Nephron progenitor cell (in vitro differentiated cells): Measurements from ENCODE around the gene FIGLA.
A peak's percentile ranks its signal among the peaks of the same experiment; 100 is the strongest.

ENCODE experiments used
- DNase-seq: peaks from one replicate; pipeline ENCODE4 v3.0.0; 2021
- H3K27ac Mint-ChIP-seq: 2 replicates; pipeline ENCODE4 v1.8.0; 2021; ENCODE audit warnings: mild to moderate bottlenecking, moderate library complexity, mixed read lengths
- H3K27me3 Mint-ChIP-seq: 2 replicates; pipeline ENCODE4 v1.8.0; 2021; ENCODE audit warnings: mild to moderate bottlenecking, low read depth, mixed read lengths; ENCODE audit not compliant: poor library complexity
- H3K36me3 Mint-ChIP-seq: 2 replicates; pipeline ENCODE4 v1.8.0; 2021; ENCODE audit warnings: low read depth, mixed read lengths
- H3K4me1 Mint-ChIP-seq: 2 replicates; pipeline ENCODE4 v1.8.0; 2021; ENCODE audit warnings: mixed read lengths
- H3K4me3 Mint-ChIP-seq: 2 replicates; pipeline ENCODE4 v1.8.0; 2021; ENCODE audit warnings: mild to moderate bottlenecking, moderate library complexity, mixed read lengths
- H3K9me3 Mint-ChIP-seq: 2 replicates; pipeline ENCODE4 v1.8.0; 2021; ENCODE audit warnings: mild to moderate bottlenecking, moderate library complexity, mixed read lengths
- CTCF ChIP-seq: fragments of 200-600 bp; sonication (generic); IDR thresholded peaks from 2 replicates; pipeline ENCODE4 v1.5.0; 2021; ENCODE audit warnings: antibody characterized with exemption

Gene FIGLA

GRCh38 chr2:70767699-70768589 is 22.5 kb downstream of the FIGLA start, which contains the start of gene ADD2:
Gene ADD2, minus strand, starts transcription at chr2:70768200. Its CDS starts 61,792 bp downstream, at chr2:70706408.
- DNase-seq = peak; percentile 75
- Mint-ChIP-seq H3K36me3 (no peaks in the 10 kb centered on the region), H3K9me3 (no peaks in the 10 kb centered on the region), H3K4me1 (peaks cover 28% of the 10 kb centered on the region), H3K4me3 (peak within 1 kb of the TSS; percentile 91), H3K27ac (no peak within 1 kb of the TSS), H3K27me3 (peaks cover 28% of the 10 kb centered on the region)
- no peak for TF ChIP-seq CTCF

GRCh38 chr2:70767079-70767698 is 23.3 kb downstream of the FIGLA start:
- no peak for TF ChIP-seq CTCF
- no peak overlapping the region for H3K27ac Mint-ChIP-seq
- peaks cover 28% of the 10 kb centered on the region for H3K4me1 Mint-ChIP-seq
- DNase-seq = peak; percentile 67
- peak overlapping the region; percentile 91 for H3K4me3 Mint-ChIP-seq
- H3K27me3 Mint-ChIP-seq = peaks cover 26% of the 10 kb centered on the region
- H3K9me3 Mint-ChIP-seq = no peaks in the 10 kb centered on the region
- H3K36me3 Mint-ChIP-seq = peaks cover under 1% of the 10 kb centered on the region

GRCh38 chr2:70766357-70767078 is 23.9 kb downstream of the FIGLA start:
- Mint-ChIP-seq H3K27me3 (peaks cover 26% of the 10 kb centered on the region), H3K4me1 (peaks cover 28% of the 10 kb centered on the region), H3K9me3 (no peaks in the 10 kb centered on the region), H3K36me3 (peaks cover 5% of the 10 kb centered on the region), H3K27ac (no peak overlapping the region), H3K4me3 (peak overlapping the region; percentile 87)
- no peak for DNase-seq
- TF ChIP-seq CTCF = no peak

- Mint-ChIP-seq H3K4me1 (peaks cover 28% of the 10 kb centered on the region), H3K36me3 (peaks cover 5% of the 10 kb centered on the region)
These were observed 24.9 kb downstream of the FIGLA start for GRCh38 chr2:70765507-70765906.

GRCh38 chr2:70759446-70759845 is 31.0 kb downstream of the FIGLA start:
- no peak overlapping the region for H3K4me3 Mint-ChIP-seq
- peaks cover 4% of the 10 kb centered on the region for H3K9me3 Mint-ChIP-seq
- peaks cover 18% of the 10 kb centered on the region for H3K36me3 Mint-ChIP-seq
- peaks cover 6% of the 10 kb centered on the region for H3K27me3 Mint-ChIP-seq
- no peak overlapping the region for H3K27ac Mint-ChIP-seq
- H3K4me1 Mint-ChIP-seq = peaks cover 31% of the 10 kb centered on the region
- DNase-seq = no peak
- TF ChIP-seq CTCF = no peak

More at GRCh38 chr2:70765507-70765906, 24.9 kb downstream of the FIGLA start:
- no peak for DNase-seq
- Mint-ChIP-seq H3K4me3 (peak overlapping the region; percentile 30), H3K27ac (no peak overlapping the region), H3K27me3 (peaks cover 26% of the 10 kb centered on the region), H3K9me3 (no peaks in the 10 kb centered on the region)
- no peak for TF ChIP-seq CTCF
